Neural progenitor cell (in vitro differentiated cells): ENCODE data around the gene PLIN5. TPM values are rescaled to one million over a fixed set of nuclear protein-coding genes. Genes with fewer than 3 reads are reported as not detected.

ENCODE experiments used
- DNase-seq: peaks from one replicate; pipeline ENCODE4 v3.0.0-alpha.2; 2016; ENCODE audit warnings: low spot score
- H2AFZ ChIP-seq: fragments of 200-600 bp; sonication (generic); replicated peaks from 2 replicates; pipeline ENCODE4 v1.6.1; 2016; ENCODE audit warnings: antibody characterized with exemption
- H3F3A ChIP-seq: fragments of 200-600 bp; sonication (generic); 2 replicates; pipeline ENCODE4 v1.6.1; 2016; ENCODE audit warnings: antibody characterized with exemption, low read depth
- H3K27ac ChIP-seq: fragments of 200-600 bp; sonication (generic); 2 replicates; pipeline ENCODE4 v1.5.1; 2016; ENCODE audit warnings: mild to moderate bottlenecking
- H3K27me3 ChIP-seq: fragments of 200-600 bp; sonication (generic); 2 replicates; pipeline ENCODE4 v1.6.1; 2016; ENCODE audit warnings: mild to moderate bottlenecking, moderate library complexity
- H3K36me3 ChIP-seq: fragments of 200-600 bp; sonication (generic); 2 replicates; pipeline ENCODE4 v1.5.1; 2016
- H3K4me1 ChIP-seq: fragments of 200-600 bp; sonication (generic); 2 replicates; pipeline ENCODE4 v1.6.1; 2016; ENCODE audit warnings: mixed run types
- H3K4me2 ChIP-seq: fragments of 200-600 bp; sonication (generic); 2 replicates; pipeline ENCODE4 v1.6.1; 2016
- H3K4me3 ChIP-seq: fragments of 200-600 bp; sonication (generic); 2 replicates; pipeline ENCODE4 v1.5.1; 2016
- H3K79me2 ChIP-seq: fragments of 200-600 bp; sonication (generic); 2 replicates; pipeline ENCODE4 v1.6.1; 2016; ENCODE audit warnings: low read depth
- H3K9ac ChIP-seq: fragments of 200-600 bp; sonication (generic); 2 replicates; pipeline ENCODE4 v1.6.1; 2016
- H3K9me3 ChIP-seq: fragments of 200-600 bp; sonication (generic); 2 replicates; pipeline ENCODE4 v1.5.1; 2016; ENCODE audit warnings: low read depth
- H4K20me1 ChIP-seq: fragments of 200-600 bp; sonication (generic); 2 replicates; pipeline ENCODE4 v1.6.1; 2016; ENCODE audit warnings: low read depth
- H3K27ac Mint-ChIP-seq: 3 replicates; pipeline ENCODE4 v1.8.0; 2021; ENCODE audit warnings: mixed read lengths
- H3K27me3 Mint-ChIP-seq: 2 replicates; pipeline ENCODE4 v1.8.0; 2022; ENCODE audit warnings: low read depth, mild to moderate bottlenecking, inconsistent platforms, moderate library complexity, mixed read lengths; ENCODE audit not compliant: insufficient read depth
- H3K36me3 Mint-ChIP-seq: 3 replicates; pipeline ENCODE4 v1.8.0; 2021; ENCODE audit warnings: mixed read lengths
- H3K4me1 Mint-ChIP-seq: 3 replicates; pipeline ENCODE4 v1.8.0; 2021; ENCODE audit warnings: mixed read lengths
- H3K4me3 Mint-ChIP-seq: 3 replicates; pipeline ENCODE4 v1.8.0; 2021; ENCODE audit warnings: mild to moderate bottlenecking, moderate library complexity, mixed read lengths
- H3K9me3 Mint-ChIP-seq: 3 replicates; pipeline ENCODE4 v1.8.0; 2020; ENCODE audit warnings: mixed read lengths
- EZH2 ChIP-seq: fragments of 200-600 bp; sonication (generic); IDR thresholded peaks from 2 replicates; pipeline ENCODE4 v1.6.1; 2017; ENCODE audit warnings: antibody characterized with exemption, mild to moderate bottlenecking, moderate library complexity
- EZH2phosphoT487 ChIP-seq: fragments of 200-600 bp; sonication (generic); IDR thresholded peaks from 2 replicates; pipeline ENCODE4 v1.6.1; 2017; ENCODE audit warnings: antibody characterized with exemption
- total RNA-seq: library from RNA; depleted of rRNA; stranded (reverse); fragments of >200 nt; gene quantifications from 2 replicates; pipeline ENCODE4 v1.2.3, GENCODE V29; 2015; ENCODE audit warnings: low replicate concordance
- TF ChIP-seq, protein P1 (sequence below): fragments of 200-600 bp; sonication (generic); IDR thresholded peaks from 2 replicates; pipeline ENCODE4 v1.5.1; 2017; ENCODE audit warnings: antibody characterized with exemption, mild to moderate bottlenecking

The PLIN5 gene
- total RNA-seq, 1 donor from 2014 or later = 1.2 TPM

DNA sequence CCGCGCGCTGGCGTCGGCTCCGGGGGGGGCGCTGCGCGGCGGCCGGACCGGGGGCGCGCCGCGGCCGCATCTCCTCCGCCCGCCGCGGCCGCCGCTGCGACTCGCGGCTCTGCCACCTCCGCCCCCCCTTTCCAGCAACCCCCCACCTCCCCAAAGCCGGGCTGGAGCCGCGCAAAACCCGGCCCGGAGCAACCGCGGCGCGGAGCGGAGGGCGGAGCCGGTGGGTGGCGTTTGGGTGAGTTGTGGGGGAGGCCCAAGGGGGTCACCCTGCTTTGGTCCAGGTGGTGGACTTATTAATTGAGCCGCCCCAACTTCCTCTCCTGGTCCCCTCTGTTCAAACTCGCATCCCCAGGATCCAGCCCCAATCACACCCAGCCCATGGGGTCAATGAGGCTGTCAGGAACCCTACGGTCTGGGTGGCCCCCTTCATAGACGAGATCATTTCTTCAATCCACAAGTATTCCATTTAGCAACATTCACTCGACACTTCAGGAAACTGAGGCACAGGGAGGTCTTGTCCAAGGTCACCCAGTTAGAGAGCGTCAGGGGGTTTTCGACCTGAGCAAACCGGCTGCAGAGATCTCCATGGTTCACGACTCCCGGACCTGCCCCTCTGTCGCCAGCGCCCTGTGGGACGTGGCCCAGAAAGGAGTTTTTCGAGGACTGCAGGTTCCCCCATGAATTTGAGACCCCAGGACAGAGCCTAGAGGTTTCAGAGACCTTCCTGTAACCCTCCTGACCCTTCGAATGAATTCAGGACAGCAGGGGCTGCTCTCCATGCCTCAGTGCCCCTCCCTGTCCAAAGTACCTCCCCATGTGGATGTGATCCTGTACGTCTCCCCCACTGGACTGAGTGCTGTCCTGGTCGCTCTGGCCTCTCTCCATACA lies 46.9 kb upstream of the PLIN5 start:
- Histone ChIP-seq H3K4me1 (peaks cover 12% of the 10 kb centered on the region), H3K9me3 (no peaks in the 10 kb centered on the region), H3K4me3 (peak overlapping the region; percentile 87), H3K4me2 (peak overlapping the region; percentile 30), H2AFZ (no peak overlapping the region), H3K36me3 (no peaks in the 10 kb centered on the region), H3K9ac (no peak overlapping the region), H3K79me2 (peaks cover 31% of the 10 kb centered on the region), H3K27me3 (peaks cover 14% of the 10 kb centered on the region), H4K20me1 (peaks cover 34% of the 10 kb centered on the region), H3K27ac (no peak overlapping the region), H3F3A (peaks cover 71% of the 10 kb centered on the region)
- Mint-ChIP-seq H3K27me3 (peaks cover 23% of the 10 kb centered on the region), H3K9me3 (no peaks in the 10 kb centered on the region), H3K4me1 (peaks cover 31% of the 10 kb centered on the region), H3K36me3 (no peaks in the 10 kb centered on the region), H3K4me3 (peak overlapping the region; percentile 88), H3K27ac (peak overlapping the region; percentile 92)
- no peak for TF ChIP-seq EZH2phosphoT487
- TF ChIP-seq, protein P1, sequence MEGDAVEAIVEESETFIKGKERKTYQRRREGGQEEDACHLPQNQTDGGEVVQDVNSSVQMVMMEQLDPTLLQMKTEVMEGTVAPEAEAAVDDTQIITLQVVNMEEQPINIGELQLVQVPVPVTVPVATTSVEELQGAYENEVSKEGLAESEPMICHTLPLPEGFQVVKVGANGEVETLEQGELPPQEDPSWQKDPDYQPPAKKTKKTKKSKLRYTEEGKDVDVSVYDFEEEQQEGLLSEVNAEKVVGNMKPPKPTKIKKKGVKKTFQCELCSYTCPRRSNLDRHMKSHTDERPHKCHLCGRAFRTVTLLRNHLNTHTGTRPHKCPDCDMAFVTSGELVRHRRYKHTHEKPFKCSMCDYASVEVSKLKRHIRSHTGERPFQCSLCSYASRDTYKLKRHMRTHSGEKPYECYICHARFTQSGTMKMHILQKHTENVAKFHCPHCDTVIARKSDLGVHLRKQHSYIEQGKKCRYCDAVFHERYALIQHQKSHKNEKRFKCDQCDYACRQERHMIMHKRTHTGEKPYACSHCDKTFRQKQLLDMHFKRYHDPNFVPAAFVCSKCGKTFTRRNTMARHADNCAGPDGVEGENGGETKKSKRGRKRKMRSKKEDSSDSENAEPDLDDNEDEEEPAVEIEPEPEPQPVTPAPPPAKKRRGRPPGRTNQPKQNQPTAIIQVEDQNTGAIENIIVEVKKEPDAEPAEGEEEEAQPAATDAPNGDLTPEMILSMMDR = no peak
- no peak for TF ChIP-seq EZH2
- DNase-seq = peak; percentile 85

DNA sequence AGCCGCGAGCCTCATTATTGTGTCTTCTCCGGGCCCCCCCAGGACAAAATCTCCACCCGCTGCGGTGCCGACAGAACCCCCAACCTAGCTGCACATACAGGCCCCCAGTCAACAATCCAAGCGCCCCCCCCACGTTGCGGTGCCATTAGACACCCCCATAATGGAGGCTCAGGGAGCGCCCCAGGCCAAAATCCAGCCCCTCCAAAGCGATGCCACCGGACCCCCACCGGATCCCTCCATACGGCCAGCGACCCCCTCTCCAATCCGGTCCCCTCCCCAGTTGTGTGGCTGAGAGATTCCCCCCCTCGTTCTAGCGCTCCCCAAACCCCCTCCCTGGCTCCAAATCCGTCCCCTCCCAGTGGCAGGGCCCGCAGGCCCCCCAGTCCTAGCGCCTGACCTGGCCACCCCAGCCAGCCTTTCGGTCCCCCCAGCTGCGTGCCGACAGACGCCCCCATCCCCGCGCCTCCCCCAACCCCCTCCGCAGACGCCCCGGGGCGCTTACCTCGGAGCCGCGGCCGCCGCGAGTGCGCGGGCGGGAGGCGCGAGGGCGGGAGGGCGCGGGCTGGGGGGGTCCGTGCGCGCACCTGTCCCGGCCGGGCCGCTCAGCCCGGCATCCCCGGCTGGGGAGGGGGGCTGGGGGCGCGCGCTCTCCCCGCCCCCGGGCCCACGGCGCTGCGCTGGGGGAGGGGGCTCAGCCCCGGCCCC lies 46.1 kb upstream of the PLIN5 start:
- Histone ChIP-seq H3K9ac (no peak overlapping the region), H3K27me3 (peaks cover 14% of the 10 kb centered on the region), H4K20me1 (peaks cover 42% of the 10 kb centered on the region), H3K4me2 (peak overlapping the region; percentile 82), H3K79me2 (peaks cover 39% of the 10 kb centered on the region), H2AFZ (no peak overlapping the region), H3K9me3 (no peaks in the 10 kb centered on the region), H3K36me3 (no peaks in the 10 kb centered on the region), H3K27ac (no peak overlapping the region), H3K4me1 (peaks cover 9% of the 10 kb centered on the region), H3F3A (peaks cover 71% of the 10 kb centered on the region), H3K4me3 (peak overlapping the region; percentile 87)
- peak; percentile 70 for DNase-seq
- H3K27ac Mint-ChIP-seq = no peak overlapping the region
- H3K36me3 Mint-ChIP-seq = no peaks in the 10 kb centered on the region
- H3K4me1 Mint-ChIP-seq = peaks cover 30% of the 10 kb centered on the region
- H3K27me3 Mint-ChIP-seq = peaks cover 27% of the 10 kb centered on the region
- H3K4me3 Mint-ChIP-seq = peak overlapping the region; percentile 89
- H3K9me3 Mint-ChIP-seq = no peaks in the 10 kb centered on the region
- TF ChIP-seq EZH2 (no peak), EZH2phosphoT487 (no peak)
- TF ChIP-seq, protein P1 = no peak

DNA sequence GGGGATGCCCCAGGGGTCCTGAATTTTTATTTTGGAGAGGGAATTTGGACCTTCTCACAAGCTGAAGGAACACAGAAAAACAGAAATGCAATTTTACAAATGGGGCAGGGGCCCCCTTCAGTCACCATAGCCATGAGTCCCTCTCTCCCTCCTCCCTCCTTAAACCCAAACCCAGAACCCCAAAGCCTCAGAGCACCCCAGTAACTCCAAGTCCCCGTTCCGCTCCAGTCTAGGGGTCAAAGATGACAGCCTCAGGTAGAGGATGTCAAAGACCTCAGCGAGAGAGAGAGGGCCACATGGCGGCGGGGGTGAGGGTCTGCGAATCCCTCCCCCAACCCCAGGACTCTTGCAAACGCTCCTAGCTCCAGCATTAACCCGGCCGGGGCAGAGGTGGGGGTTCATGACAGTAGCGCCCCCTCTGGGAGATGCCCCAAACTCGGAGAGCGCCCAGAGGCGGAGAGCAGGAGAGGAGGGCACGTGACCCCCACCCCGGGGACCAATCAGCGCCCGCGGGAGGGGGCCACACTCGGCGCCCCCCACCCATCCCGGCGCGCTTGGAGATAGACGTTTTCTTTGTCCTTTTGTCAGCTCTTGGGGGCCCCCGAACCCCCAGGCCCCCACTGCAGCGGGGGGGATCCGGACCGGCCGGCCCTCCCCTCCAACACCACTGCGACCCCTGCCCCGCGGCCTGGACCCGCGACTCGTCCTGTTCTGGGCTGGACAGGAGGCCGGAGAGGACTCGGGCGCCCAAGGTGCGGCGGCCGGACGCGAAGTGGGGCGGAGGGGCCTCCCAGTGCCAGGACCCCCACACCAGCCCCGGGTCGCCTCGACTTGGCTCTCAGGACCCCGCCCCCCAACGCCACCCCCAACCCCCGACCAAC lies 45.2 kb upstream of the PLIN5 start:
- Histone ChIP-seq H3K9me3 (no peaks in the 10 kb centered on the region), H2AFZ (no peak overlapping the region), H3K4me3 (peak overlapping the region; percentile 87), H3K9ac (peak overlapping the region; percentile 45), H3K36me3 (no peaks in the 10 kb centered on the region), H3K4me1 (peaks cover 11% of the 10 kb centered on the region), H3K27me3 (peaks cover 12% of the 10 kb centered on the region), H4K20me1 (peaks cover 50% of the 10 kb centered on the region), H3K79me2 (peaks cover 40% of the 10 kb centered on the region), H3F3A (peaks cover 69% of the 10 kb centered on the region), H3K27ac (no peak overlapping the region), H3K4me2 (peak overlapping the region; percentile 82)
- Mint-ChIP-seq H3K4me3 (peak overlapping the region; percentile 89), H3K36me3 (no peaks in the 10 kb centered on the region), H3K27ac (no peak overlapping the region), H3K9me3 (no peaks in the 10 kb centered on the region), H3K27me3 (peaks cover 21% of the 10 kb centered on the region), H3K4me1 (peaks cover 36% of the 10 kb centered on the region)
- DNase-seq = peak; percentile 78
- TF ChIP-seq EZH2phosphoT487 (no peak), EZH2 (no peak)
- TF ChIP-seq, protein P1 = peak; percentile 63
